GM12874 (cell line): ENCODE results near the gene CSTF1.

Source experiments
- TF ChIP-seq, protein P1 (sequence below): IDR thresholded peaks from 2 replicates; pipeline ENCODE4 v1.5.1; 2011; ENCODE audit warnings: low read depth, mild to moderate bottlenecking, control low read depth, low read length, moderate library complexity; ENCODE audit not compliant: insufficient read depth

The CSTF1 gene

DNA sequence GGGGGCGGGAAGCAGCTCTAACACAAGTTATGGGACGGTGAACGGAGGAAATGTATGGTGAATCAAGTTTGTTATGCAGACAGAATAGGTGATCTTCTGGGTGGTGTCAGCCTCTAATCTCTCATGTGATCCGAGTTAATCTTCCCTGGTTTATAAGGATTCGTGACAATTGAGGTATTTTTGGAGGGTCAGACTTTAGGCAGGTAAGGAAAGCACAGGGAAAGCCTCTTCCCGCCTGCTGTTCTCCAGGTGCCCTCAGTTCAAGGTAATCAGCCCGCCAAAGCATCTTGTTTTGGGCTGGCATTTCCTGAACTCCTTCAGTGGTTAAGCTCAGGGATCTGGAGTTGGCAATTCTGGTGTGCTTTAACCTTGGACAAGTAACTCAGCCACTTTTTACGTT lies 1.2 kb downstream of the CSTF1 start:
- TF ChIP-seq, protein P1, sequence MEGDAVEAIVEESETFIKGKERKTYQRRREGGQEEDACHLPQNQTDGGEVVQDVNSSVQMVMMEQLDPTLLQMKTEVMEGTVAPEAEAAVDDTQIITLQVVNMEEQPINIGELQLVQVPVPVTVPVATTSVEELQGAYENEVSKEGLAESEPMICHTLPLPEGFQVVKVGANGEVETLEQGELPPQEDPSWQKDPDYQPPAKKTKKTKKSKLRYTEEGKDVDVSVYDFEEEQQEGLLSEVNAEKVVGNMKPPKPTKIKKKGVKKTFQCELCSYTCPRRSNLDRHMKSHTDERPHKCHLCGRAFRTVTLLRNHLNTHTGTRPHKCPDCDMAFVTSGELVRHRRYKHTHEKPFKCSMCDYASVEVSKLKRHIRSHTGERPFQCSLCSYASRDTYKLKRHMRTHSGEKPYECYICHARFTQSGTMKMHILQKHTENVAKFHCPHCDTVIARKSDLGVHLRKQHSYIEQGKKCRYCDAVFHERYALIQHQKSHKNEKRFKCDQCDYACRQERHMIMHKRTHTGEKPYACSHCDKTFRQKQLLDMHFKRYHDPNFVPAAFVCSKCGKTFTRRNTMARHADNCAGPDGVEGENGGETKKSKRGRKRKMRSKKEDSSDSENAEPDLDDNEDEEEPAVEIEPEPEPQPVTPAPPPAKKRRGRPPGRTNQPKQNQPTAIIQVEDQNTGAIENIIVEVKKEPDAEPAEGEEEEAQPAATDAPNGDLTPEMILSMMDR, result no peak

DNA sequence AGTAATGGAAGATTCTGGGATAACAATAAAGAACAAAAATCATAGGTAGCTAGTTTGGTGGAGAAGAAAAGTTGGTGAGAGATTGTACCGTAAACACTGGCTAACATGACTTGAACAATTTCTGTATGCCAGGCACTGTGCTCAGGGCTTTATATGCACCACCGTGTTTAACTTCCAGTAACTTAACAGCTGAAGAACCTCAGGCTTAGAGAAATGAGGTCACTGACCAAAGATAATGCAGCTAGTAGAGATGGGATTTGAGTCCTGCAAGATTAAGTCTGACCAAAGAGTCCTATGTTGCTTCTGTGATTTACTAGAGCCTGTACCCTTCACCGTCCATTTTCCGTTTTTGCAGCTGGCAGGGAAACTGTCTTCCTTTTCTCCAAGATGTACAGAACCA lies 2.7 kb downstream of the CSTF1 start:
- TF ChIP-seq, protein P1, result no peak

DNA sequence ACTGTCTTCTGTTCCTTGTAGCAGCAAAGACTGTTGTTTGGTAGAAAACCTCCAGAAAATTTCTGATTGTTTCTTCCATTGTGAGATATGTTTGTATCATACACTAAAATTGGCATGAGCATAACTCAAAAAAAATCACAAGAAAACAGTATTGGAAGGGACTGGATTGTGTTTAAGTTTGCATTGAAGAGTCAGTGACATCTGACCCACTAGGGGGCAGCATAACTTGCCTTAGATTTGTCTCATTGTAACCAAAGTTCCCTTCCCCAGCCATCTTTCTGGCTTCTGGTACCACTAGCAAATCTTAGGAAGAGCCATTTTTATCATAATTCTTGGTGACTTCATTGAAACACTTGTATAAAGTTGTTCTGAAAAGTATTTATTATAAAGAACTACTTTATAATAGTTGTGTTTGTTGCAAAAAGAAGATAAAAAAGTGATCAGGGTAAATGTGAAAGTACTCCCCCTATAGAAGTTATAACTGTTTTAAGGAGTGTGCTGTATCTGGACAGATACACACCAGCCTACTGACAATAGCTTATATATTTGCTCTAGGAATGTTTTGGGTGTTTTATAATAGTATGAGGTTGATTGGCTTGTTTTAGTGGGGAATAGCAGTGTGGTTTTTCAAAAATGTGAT lies 7.7 kb downstream of the CSTF1 start:
- TF ChIP-seq, protein P1, result peak; percentile 75

- TF ChIP-seq, protein P1, result no peak
These were observed 11.0 kb downstream of the CSTF1 start for GRCh38 chr20:56403465-56403864.

DNA sequence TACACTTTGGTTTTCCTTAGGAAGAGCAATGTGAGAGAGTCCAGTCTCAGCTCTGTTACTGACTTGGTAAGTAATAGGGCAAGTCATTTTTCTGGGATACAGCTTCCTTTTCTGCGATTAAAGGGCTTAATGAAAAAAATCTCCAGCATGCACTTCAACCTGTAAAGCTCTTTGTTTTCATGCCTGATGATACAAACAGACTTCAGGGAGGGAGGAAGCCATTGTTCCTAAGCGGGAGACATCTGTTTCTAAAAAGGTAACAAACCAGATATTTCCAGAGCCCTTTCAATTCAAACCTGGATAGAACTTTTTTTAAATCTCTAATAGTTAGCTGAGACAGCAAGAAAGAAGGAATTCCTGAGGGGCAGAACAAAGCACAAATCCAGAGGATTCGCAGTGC lies 14.5 kb downstream of the CSTF1 start:
- TF ChIP-seq, protein P1, result no peak

DNA sequence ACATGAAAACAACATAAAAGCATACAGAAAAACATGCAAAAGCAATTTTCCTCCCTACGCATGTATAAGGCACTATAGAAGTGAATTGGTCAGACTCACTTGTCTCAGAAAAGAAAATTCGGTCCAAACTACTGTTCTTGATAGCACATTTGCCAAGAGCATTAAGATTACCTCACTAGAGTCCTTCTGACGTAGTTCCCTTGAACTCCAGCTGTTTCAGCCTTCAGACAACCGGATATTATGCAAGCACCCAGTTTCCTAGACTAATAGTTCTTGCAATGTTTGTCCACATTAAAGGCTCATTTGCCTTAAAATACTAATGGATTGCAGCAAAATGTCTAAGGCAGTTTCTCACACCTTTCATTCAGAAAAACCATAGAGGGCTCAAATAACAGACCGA lies 17.1 kb downstream of the CSTF1 start:
- TF ChIP-seq, protein P1, result no peak

- TF ChIP-seq, protein P1, result no peak
These were observed 17.5 kb downstream of the CSTF1 start for GRCh38 chr20:56409956-56410355.
